HT-29 (cell line): ENCODE results near the gene FAF1. TPM values are rescaled to one million over a fixed set of nuclear protein-coding genes. Genes with fewer than 3 reads are reported as not detected.

ENCODE experiments used
- DNase-seq: peaks from one replicate; pipeline ENCODE4 v3.0.0-alpha.2; 2015; ENCODE audit warnings: low spot score
- total RNA-seq: library from RNA; depleted of rRNA; stranded (reverse); fragments of >200 nt; shearing (Covaris generic); gene quantifications from 2 replicates; pipeline ENCODE4 v1.2.3, GENCODE V29; 2014

The FAF1 gene
- total RNA-seq, 1 experiment from 2014 or later: 25.9 TPM

GRCh38 chr1:50703240-50703639 is 256.8 kb downstream of the FAF1 start:
- no peak for DNase-seq

- no peak for DNase-seq
Measured at GRCh38 chr1:50702395-50702794, 257.7 kb downstream of the FAF1 start.

- no peak for DNase-seq
Measured at GRCh38 chr1:50701706-50702317, 258.3 kb downstream of the FAF1 start.

- no peak for DNase-seq
Measured at GRCh38 chr1:50700621-50701020, 259.4 kb downstream of the FAF1 start.

GRCh38 chr1:50700214-50700613 is 259.9 kb downstream of the FAF1 start:
- no peak for DNase-seq

GRCh38 chr1:50699795-50700194 is 260.3 kb downstream of the FAF1 start:
- DNase-seq: no peak

- DNase-seq: no peak
Measured at GRCh38 chr1:50697440-50698421, 262.3 kb downstream of the FAF1 start.

GRCh38 chr1:50693829-50694228 is 266.2 kb downstream of the FAF1 start:
- no peak for DNase-seq

GRCh38 chr1:50684185-50684584 is 275.9 kb downstream of the FAF1 start:
- DNase-seq: no peak

- DNase-seq: no peak
Measured at GRCh38 chr1:50681931-50682330, 278.1 kb downstream of the FAF1 start.

GRCh38 chr1:50667710-50668356 is 292.2 kb downstream of the FAF1 start:
- DNase-seq: no peak

- peak; percentile 8 for DNase-seq
Measured at GRCh38 chr1:50667272-50667671, 292.8 kb downstream of the FAF1 start.

GRCh38 chr1:50666849-50667248 is 293.2 kb downstream of the FAF1 start:
- peak; percentile 10 for DNase-seq

GRCh38 chr1:50665413-50665812 is 294.7 kb downstream of the FAF1 start:
- no peak for DNase-seq

GRCh38 chr1:50661626-50662025 is 298.4 kb downstream of the FAF1 start:
- no peak for DNase-seq

- DNase-seq: no peak
Measured at GRCh38 chr1:50659107-50659662, 300.9 kb downstream of the FAF1 start.

GRCh38 chr1:50658459-50659076 is 301.5 kb downstream of the FAF1 start:
- no peak for DNase-seq

GRCh38 chr1:50656931-50657330 is 303.1 kb downstream of the FAF1 start:
- DNase-seq: no peak

GRCh38 chr1:50651476-50652263 is 308.4 kb downstream of the FAF1 start:
- no peak for DNase-seq

- no peak for DNase-seq
Measured at GRCh38 chr1:50646526-50646925, 313.5 kb downstream of the FAF1 start.

- DNase-seq: no peak
Measured at GRCh38 chr1:50645139-50645538, 314.9 kb downstream of the FAF1 start.
